Measurements from ENCODE around the gene CD72. TPM values are rescaled to one million over a fixed set of nuclear protein-coding genes. Genes with fewer than 3 reads are reported as not detected.
A peak's percentile ranks its signal among the peaks of the same experiment; 100 is the strongest.

CD72 gene
- total RNA-seq, 1 donor from 2014 or later, result 2.4 TPM

DNA sequence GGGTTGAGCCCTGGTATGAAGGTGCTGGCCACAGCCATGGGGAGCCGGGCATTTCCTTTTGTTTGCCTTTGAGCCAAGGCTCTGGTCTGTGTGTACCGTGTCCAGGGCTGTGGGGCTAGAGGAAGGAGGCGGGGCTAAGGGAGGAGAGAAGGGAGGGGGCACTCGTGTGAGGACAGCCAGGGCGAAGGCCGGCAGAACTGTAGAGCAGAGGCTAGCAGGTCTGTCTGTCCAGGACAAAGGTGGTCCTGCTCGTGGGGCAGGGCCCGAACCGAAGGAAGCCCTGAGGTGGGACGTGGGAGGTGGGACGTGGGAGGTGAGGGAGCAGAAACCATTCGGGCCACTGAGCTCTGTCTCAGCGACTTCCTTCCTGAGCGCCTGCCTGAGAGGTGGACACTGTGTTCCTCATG is 54.4 kb downstream of the CD72 start:
- peaks cover 16% of the 10 kb centered on the region for H3K4me1 Mint-ChIP-seq (ENCODE audit: unreplicated experiment)
- no peak overlapping the region for H3K4me3 Mint-ChIP-seq (ENCODE audit: unreplicated experiment)
- TF ChIP-seq, protein P1, sequence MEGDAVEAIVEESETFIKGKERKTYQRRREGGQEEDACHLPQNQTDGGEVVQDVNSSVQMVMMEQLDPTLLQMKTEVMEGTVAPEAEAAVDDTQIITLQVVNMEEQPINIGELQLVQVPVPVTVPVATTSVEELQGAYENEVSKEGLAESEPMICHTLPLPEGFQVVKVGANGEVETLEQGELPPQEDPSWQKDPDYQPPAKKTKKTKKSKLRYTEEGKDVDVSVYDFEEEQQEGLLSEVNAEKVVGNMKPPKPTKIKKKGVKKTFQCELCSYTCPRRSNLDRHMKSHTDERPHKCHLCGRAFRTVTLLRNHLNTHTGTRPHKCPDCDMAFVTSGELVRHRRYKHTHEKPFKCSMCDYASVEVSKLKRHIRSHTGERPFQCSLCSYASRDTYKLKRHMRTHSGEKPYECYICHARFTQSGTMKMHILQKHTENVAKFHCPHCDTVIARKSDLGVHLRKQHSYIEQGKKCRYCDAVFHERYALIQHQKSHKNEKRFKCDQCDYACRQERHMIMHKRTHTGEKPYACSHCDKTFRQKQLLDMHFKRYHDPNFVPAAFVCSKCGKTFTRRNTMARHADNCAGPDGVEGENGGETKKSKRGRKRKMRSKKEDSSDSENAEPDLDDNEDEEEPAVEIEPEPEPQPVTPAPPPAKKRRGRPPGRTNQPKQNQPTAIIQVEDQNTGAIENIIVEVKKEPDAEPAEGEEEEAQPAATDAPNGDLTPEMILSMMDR (IDR thresholded peaks at IDR 0.05; ENCODE audit: unreplicated experiment), result no peak
- H3K9me3 Mint-ChIP-seq (ENCODE audit: unreplicated experiment), result no peaks in the 10 kb centered on the region
- H3K27ac Mint-ChIP-seq (ENCODE audit: unreplicated experiment), result no peak overlapping the region
- peaks cover 4% of the 10 kb centered on the region for H3K36me3 Mint-ChIP-seq (ENCODE audit: low read depth, unreplicated experiment)
- H3K27me3 Mint-ChIP-seq (ENCODE audit: unreplicated experiment), result peaks cover 5% of the 10 kb centered on the region
- peak; percentile 39 for DNase-seq (ENCODE audit: low spot score)

DNA sequence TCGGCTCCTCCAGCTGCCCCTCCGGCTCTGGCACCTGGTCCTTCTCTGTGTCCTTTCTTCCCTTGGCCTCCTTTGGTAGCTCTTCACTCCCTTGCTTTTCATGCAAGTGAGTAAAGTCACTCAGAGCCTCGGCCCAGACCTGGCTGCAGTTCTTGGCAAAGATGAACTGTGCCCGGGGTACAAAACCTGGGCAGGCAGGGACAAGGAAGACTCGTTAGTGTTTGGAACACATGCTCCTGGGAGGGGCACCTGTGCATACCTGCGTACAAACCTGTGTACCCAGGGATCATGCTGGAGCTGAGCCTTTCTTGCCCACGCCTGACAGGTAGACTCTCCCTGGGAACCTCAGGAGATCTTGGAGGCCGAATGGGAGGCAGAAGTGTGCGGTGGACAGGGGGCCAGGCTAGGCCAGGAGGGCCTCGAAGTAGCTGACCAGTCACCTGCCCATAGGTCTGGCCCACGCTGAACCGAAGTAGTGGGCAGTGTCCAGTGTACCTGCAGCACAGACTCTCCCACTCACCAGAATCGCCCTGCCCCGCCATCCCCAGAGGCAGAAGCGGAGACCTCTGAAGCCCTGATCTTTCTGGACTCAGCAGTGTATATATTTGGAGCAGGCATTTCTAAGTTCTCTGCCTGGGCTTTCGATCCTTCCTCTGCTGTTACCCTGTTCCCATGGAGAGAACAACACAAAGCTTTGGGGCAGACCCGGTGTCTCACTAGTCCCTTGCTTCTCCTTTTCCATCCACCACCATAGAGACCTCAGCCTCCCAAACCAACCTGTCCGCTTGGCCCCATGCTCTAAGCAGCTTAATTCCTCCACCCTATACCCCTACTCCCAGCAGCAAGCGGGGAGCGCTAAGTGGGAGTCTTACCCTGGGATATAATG is 55.1 kb downstream of the CD72 start:
- TF ChIP-seq, protein P1 (IDR thresholded peaks at IDR 0.05; ENCODE audit: unreplicated experiment), result no peak
- H3K27me3 Mint-ChIP-seq (ENCODE audit: unreplicated experiment), result peaks cover 5% of the 10 kb centered on the region
- peaks cover 10% of the 10 kb centered on the region for H3K36me3 Mint-ChIP-seq (ENCODE audit: low read depth, unreplicated experiment)
- H3K27ac Mint-ChIP-seq (ENCODE audit: unreplicated experiment), result peak overlapping the region; percentile 68
- no peak for DNase-seq (ENCODE audit: low spot score)
- H3K4me1 Mint-ChIP-seq (ENCODE audit: unreplicated experiment), result peaks cover 17% of the 10 kb centered on the region
- H3K4me3 Mint-ChIP-seq (ENCODE audit: unreplicated experiment), result peak overlapping the region; percentile 60
- no peaks in the 10 kb centered on the region for H3K9me3 Mint-ChIP-seq (ENCODE audit: unreplicated experiment)

DNA sequence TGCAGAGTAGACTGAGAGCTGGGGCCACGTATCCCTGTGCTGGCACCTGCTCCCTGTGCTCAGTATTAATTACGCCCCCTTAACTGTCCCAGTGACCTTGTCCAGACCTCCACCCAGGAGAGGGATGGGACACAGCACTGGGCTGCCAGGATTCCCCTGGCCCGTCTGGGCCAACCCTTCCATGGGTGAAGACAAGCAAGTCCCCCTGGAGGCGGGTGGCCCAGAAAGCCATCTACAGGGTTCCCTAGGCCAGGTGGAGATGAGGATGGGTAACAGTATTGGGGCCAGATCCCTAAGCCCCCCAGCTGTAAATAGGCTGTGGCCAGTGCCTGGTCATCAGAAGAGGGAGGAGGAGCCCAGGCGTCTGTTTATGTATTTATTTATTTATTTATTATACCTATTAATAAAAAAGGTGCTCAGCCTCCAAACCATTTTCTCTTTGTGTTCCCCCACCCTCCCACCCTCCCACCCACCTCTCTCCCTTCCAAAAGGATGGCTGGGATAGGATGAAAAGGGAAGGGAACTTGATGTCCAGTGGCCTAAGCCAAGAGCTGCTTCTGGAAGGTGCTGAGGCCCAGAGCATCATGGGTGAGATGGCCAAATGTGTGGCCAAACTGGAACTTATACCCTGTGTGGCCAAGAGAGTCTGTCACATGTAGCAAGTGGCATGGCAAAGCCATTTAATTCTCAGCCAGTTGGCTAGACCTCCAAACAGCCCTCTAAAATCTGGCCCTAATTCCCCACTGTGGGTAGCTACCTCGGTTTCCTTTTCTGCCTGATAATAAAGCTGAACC is 56.5 kb downstream of the CD72 start:
- no peak overlapping the region for H3K27ac Mint-ChIP-seq (ENCODE audit: unreplicated experiment)
- H3K9me3 Mint-ChIP-seq (ENCODE audit: unreplicated experiment), result no peaks in the 10 kb centered on the region
- peaks cover 17% of the 10 kb centered on the region for H3K4me1 Mint-ChIP-seq (ENCODE audit: unreplicated experiment)
- no peak overlapping the region for H3K4me3 Mint-ChIP-seq (ENCODE audit: unreplicated experiment)
- peaks cover 5% of the 10 kb centered on the region for H3K27me3 Mint-ChIP-seq (ENCODE audit: unreplicated experiment)
- H3K36me3 Mint-ChIP-seq (ENCODE audit: low read depth, unreplicated experiment), result peaks cover 19% of the 10 kb centered on the region
- DNase-seq (ENCODE audit: low spot score), result no peak
- TF ChIP-seq, protein P1 (IDR thresholded peaks at IDR 0.05; ENCODE audit: unreplicated experiment), result no peak

DNA sequence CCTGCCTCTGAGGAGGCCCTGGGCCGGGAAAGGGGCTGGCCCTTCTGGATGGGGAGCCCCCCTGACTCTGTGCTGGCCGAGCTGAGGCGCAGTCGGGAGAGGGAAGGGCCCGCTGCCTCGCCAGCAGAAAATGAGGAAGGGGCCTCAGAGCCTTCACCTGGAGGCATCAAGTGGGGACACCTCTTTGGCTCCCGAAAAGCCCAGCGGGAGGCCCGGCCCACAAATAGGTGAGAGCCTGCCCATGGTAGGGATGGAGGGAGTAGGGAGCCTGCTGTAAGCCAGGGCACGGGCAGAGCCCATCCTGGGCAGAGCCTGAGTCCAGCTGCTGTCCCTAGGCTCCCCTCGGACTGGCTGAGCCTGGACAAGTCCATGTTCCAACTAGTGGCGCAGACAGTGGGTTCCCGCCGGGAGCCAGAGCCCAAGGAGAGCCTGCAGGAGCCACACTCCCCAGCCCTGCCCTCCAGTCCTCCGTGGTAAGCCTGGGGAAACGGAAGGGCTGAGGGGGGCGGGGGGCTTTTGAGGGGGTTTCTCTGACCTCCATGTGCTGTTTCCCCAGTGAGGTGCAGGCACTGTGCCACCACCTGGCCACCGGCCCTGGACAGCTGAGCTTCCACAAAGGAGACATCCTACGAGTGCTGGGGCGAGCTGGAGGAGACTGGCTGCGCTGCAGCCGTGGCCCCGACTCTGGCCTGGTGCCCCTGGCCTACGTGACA is 57.4 kb downstream of the CD72 start:
- peaks cover 17% of the 10 kb centered on the region for H3K4me1 Mint-ChIP-seq (ENCODE audit: unreplicated experiment)
- no peaks in the 10 kb centered on the region for H3K9me3 Mint-ChIP-seq (ENCODE audit: unreplicated experiment)
- no peak overlapping the region for H3K4me3 Mint-ChIP-seq (ENCODE audit: unreplicated experiment)
- peaks cover 5% of the 10 kb centered on the region for H3K27me3 Mint-ChIP-seq (ENCODE audit: unreplicated experiment)
- no peak for DNase-seq (ENCODE audit: low spot score)
- TF ChIP-seq, protein P1 (IDR thresholded peaks at IDR 0.05; ENCODE audit: unreplicated experiment), result no peak
- H3K36me3 Mint-ChIP-seq (ENCODE audit: low read depth, unreplicated experiment), result peaks cover 20% of the 10 kb centered on the region
- H3K27ac Mint-ChIP-seq (ENCODE audit: unreplicated experiment), result no peak overlapping the region

Small RNA genes lying within 50 kb of the gene (microRNA-seq; reads per million reads assigned to microRNA genes)
- 2.2 reads per million, percentile 32 among the genes with 10 or more reads in this experiment for gene MIR4667 (ENCODE audit: unreplicated experiment)

Other genes with a start within 250 kb of the CD72 start
- gene RUSC2, start 128.3 kb downstream of the CD72 start, total RNA-seq (ENCODE audit: unreplicated experiment), result 22.3 TPM
- gene TESK1, start 13.2 kb downstream of the CD72 start, total RNA-seq (ENCODE audit: unreplicated experiment), result 34.6 TPM
- gene SIT1, start 32.5 kb upstream of the CD72 start, total RNA-seq (ENCODE audit: unreplicated experiment), result not detected
- gene RMRP, start 39.6 kb upstream of the CD72 start, total RNA-seq (ENCODE audit: unreplicated experiment), result 32,961 TPM
- 13.5 TPM for gene CCDC107, start 39.9 kb upstream of the CD72 start, total RNA-seq (ENCODE audit: unreplicated experiment)
- 1.4 TPM for gene ARHGEF39, start 46.8 kb upstream of the CD72 start, total RNA-seq (ENCODE audit: unreplicated experiment)
- 1.5 TPM for gene CA9, start 55.5 kb upstream of the CD72 start, total RNA-seq (ENCODE audit: unreplicated experiment)
- 173 TPM for gene TPM2, start 71.5 kb upstream of the CD72 start, total RNA-seq (ENCODE audit: unreplicated experiment)
- gene TLN1, start 113.8 kb upstream of the CD72 start, total RNA-seq (ENCODE audit: unreplicated experiment), result 370 TPM
- gene CREB3, start 114.3 kb upstream of the CD72 start, total RNA-seq (ENCODE audit: unreplicated experiment), result 29.2 TPM
- gene GBA2, start 130.8 kb upstream of the CD72 start, total RNA-seq (ENCODE audit: unreplicated experiment), result 200 TPM
- gene RGP1, start 130.9 kb upstream of the CD72 start, total RNA-seq (ENCODE audit: unreplicated experiment), result 51.4 TPM
- gene MSMP, start 135.9 kb upstream of the CD72 start, total RNA-seq (ENCODE audit: unreplicated experiment), result 2.8 TPM
- 30.8 TPM for gene NPR2, start 173.2 kb upstream of the CD72 start, total RNA-seq (ENCODE audit: unreplicated experiment)
- 0.59 TPM for gene SPAG8, start 193.8 kb upstream of the CD72 start, total RNA-seq (ENCODE audit: unreplicated experiment)
- 43.3 TPM for gene HINT2, start 196.6 kb upstream of the CD72 start, total RNA-seq (ENCODE audit: unreplicated experiment)
- gene FAM221B, start 210.3 kb upstream of the CD72 start, total RNA-seq (ENCODE audit: unreplicated experiment), result not detected
- 9.0 TPM for gene TMEM8B, start 210.8 kb upstream of the CD72 start, total RNA-seq (ENCODE audit: unreplicated experiment)

All from endothelial cell (in vitro differentiated cells).